Measurements from ENCODE around the gene TMEM37. TPM values are rescaled to one million over a fixed set of nuclear protein-coding genes. Genes with fewer than 3 reads are reported as not detected.

The TMEM37 gene
- total and polyA plus RNA-seq, 2 of the 13 experiments (the other 11 are each of a cell fraction or from before 2014, with no cell fraction given): 37.7 to 115 TPM

- no peak for TF ChIP-seq THRA (CRISPR knock-in tag; IDR thresholded peaks at IDR 0.05; ENCODE audit: borderline replicate concordance)
- peak; percentile 21; the same call in 1 of the 2 replicates for TF ChIP-seq ZNF292 (CRISPR knock-in tag; IDR thresholded peaks at IDR 0.05; ENCODE audit: borderline replicate concordance, low read depth)
- TF ChIP-seq FOXA3 (CRISPR knock-in tag; IDR thresholded peaks at IDR 0.05): peak; percentile 83
- TF ChIP-seq IKZF5 (CRISPR knock-in tag; IDR thresholded peaks at IDR 0.05): peak; percentile 53; the same call in 1 of the 2 replicates
- 0 out of 2 replicates have a peak, but pooled peaks have one; percentile 19 for TF ChIP-seq SP5 (CRISPR knock-in tag; IDR thresholded peaks at IDR 0.05; ENCODE audit: borderline replicate concordance, low read depth)
- TF ChIP-seq SNAPC2 (CRISPR knock-in tag; IDR thresholded peaks at IDR 0.05): no peak
- TF ChIP-seq CREB1 (IDR thresholded peaks at IDR 0.05): no peak
- no peak for TF ChIP-seq CREB1 (CRISPR knock-in tag; IDR thresholded peaks at IDR 0.05)
- no peak for TF ChIP-seq ZEB1 (IDR thresholded peaks at IDR 0.05; ENCODE audit: insufficient replicate concordance, low read depth)
- no peak for TF ChIP-seq HDAC6 (IDR thresholded peaks at IDR 0.05; ENCODE audit: low read depth, low read length)
- TF ChIP-seq PITX1 (CRISPR knock-in tag; IDR thresholded peaks at IDR 0.05): peak; percentile 94
- peak; percentile 90 for TF ChIP-seq ZBTB40 (IDR thresholded peaks at IDR 0.05)
- peak; percentile 100 for TF ChIP-seq ZBTB40 (CRISPR knock-in tag; IDR thresholded peaks at IDR 0.05)
- TF ChIP-seq HNF4A (CRISPR knock-in tag; IDR thresholded peaks at IDR 0.05): peak; percentile 20; the same call in 1 of the 2 replicates
Measured at GRCh38 chr2:119469661-119470297, 38.1 kb downstream of the TMEM37 start (continued).

Measured in HepG2 (cell line).